ENCODE data around the gene SRSF5. TPM values are rescaled to one million over a fixed set of nuclear protein-coding genes. Genes with fewer than 3 reads are reported as not detected.
"Not testable (repeated sequence)": the region's sequence is repeated elsewhere in the genome, so short reads cannot be mapped to it uniquely, and the experiment has no call there.

SRSF5 gene
- total and polyA plus RNA-seq, 12 donors = 135 to 310 (median 173) TPM

GRCh38 chr14:69812711-69813110 is 45.8 kb downstream of the SRSF5 start:
- intact Hi-C loops (cut with DNase I) = loop anchor here in 2 of 10 donors (10.0 kb wide), 2 partner anchors 502 to 1002 kb away; no protein-coding TSS in a partner anchor
- ATAC-seq (no peak), DNase-seq (no peak)
- TF ChIP-seq CTCF (IDR thresholded peaks at IDR 0.05) = no peak
- Histone ChIP-seq H3K4me3 (no peak overlapping the region), H3K27me3 (peaks cover 0 to 54% (median 24%) of the 10 kb centered on the region in 7 donors), H3K9me3 (no peaks in the 10 kb centered on the region), H3K36me3 (no peaks in the 10 kb centered on the region), H3K4me1 (no peaks in the 10 kb centered on the region), H3K27ac (no peak overlapping the region)
- WGBS, 2 donors = 76 to 80% methylated on average over 9 of the region's 9 CpGs

GRCh38 chr14:69813346-69813745 is 46.4 kb downstream of the SRSF5 start:
- H3K27me3 ChIP-seq = peaks cover 0 to 59% (median 27%) of the 10 kb centered on the region in 7 donors
- 76 to 82% methylated on average over 6 of the region's 6 CpGs for WGBS, 2 donors
- H3K4me1 ChIP-seq, H3K4me3 ChIP-seq, DNase-seq, H3K36me3 ChIP-seq, H3K27ac ChIP-seq, H3K9me3 ChIP-seq, ATAC-seq: not testable (repeated sequence)
- intact Hi-C loops (cut with DNase I) = loop anchor here in 2 of 10 donors (10.0 kb wide), 2 partner anchors 501 to 1001 kb away; no protein-coding TSS in a partner anchor

GRCh38 chr14:69814397-69814796 is 47.5 kb downstream of the SRSF5 start:
- H3K4me3 ChIP-seq = no peak overlapping the region
- intact Hi-C loops (cut with DNase I) = loop anchor here in 2 of 10 donors (10.0 kb wide), 2 partner anchors 500 to 1000 kb away; no protein-coding TSS in a partner anchor
- no peak for ATAC-seq
- H3K4me1 ChIP-seq = peaks cover 0 to 4% (median 0%) of the 10 kb centered on the region in 9 donors
- peaks cover 0 to 62% (median 34%) of the 10 kb centered on the region in 7 donors for H3K27me3 ChIP-seq
- no peaks in the 10 kb centered on the region for H3K36me3 ChIP-seq
- WGBS, 2 donors = 71 to 80% methylated on average over 3 of the region's 3 CpGs
- no peak for DNase-seq
- no peaks in the 10 kb centered on the region for H3K9me3 ChIP-seq
- no peak for TF ChIP-seq CTCF (IDR thresholded peaks at IDR 0.05)
- no peak overlapping the region for H3K27ac ChIP-seq

GRCh38 chr14:69815556-69815955 is 48.6 kb downstream of the SRSF5 start:
- Histone ChIP-seq H3K36me3 (no peaks in the 10 kb centered on the region), H3K4me1 (peaks cover 0 to 4% (median 0%) of the 10 kb centered on the region in 9 donors), H3K4me3 (no peak overlapping the region), H3K27ac (no peak overlapping the region), H3K27me3 (peaks cover 0 to 61% (median 38%) of the 10 kb centered on the region in 7 donors), H3K9me3 (no peaks in the 10 kb centered on the region)
- intact Hi-C loops (cut with DNase I) = loop anchor here in 6 of 10 donors (5.0 to 10.0 kb wide), 6 partner anchors 212 to 1002 kb away; no protein-coding TSS in a partner anchor
- no peak for TF ChIP-seq CTCF (IDR thresholded peaks at IDR 0.05)
- no peak for ATAC-seq
- WGBS, 2 donors = 31 to 40% methylated on average over 5 of the region's 5 CpGs
- DNase-seq = no peak

GRCh38 chr14:69816216-69816615 is 49.3 kb downstream of the SRSF5 start:
- WGBS, 2 donors = 78 to 89% methylated on average over 5 of the region's 5 CpGs
- intact Hi-C loops (cut with DNase I) = loop anchor here in 6 of 10 donors (5.0 to 10.0 kb wide), 6 partner anchors 211 to 1001 kb away; no protein-coding TSS in a partner anchor
- no peak for ATAC-seq

More at GRCh38 chr14:69816216-69816615, 49.3 kb downstream of the SRSF5 start:
- no peak overlapping the region for H3K4me3 ChIP-seq
- no peak overlapping the region for H3K27ac ChIP-seq
- H3K27me3 ChIP-seq = peaks cover 0 to 55% (median 38%) of the 10 kb centered on the region in 7 donors
- TF ChIP-seq CTCF (IDR thresholded peaks at IDR 0.05) = no peak
- peaks cover 0 to 4% (median 0%) of the 10 kb centered on the region in 9 donors for H3K4me1 ChIP-seq
- DNase-seq = no peak
- H3K36me3 ChIP-seq = no peaks in the 10 kb centered on the region
- H3K9me3 ChIP-seq = no peaks in the 10 kb centered on the region
